Thyroid gland (tissue), 4 donors: Measurements from ENCODE around the gene WDR91. TPM values are rescaled to one million over a fixed set of nuclear protein-coding genes. Genes with fewer than 3 reads are reported as not detected.
A peak's percentile ranks its signal among the peaks of the same experiment; 100 is the strongest.

Source experiments
- DNase-seq, 2 donors: peaks; one replicate each; pipeline ENCODE4 v3.0.0-alpha.2; 2019
- H3K27ac ChIP-seq, 3 donors: fragments of 200-600 bp; sonication (generic); 1 replicate in 2 of 3; 2 replicates in 1 of 3; pipeline ENCODE4 v1.5.1; 2016 to 2019; ENCODE audit warnings: mild to moderate bottlenecking in 1 of 3, moderate library complexity in 1 of 3
- H3K27me3 ChIP-seq: fragments of 200-600 bp; sonication (generic); one replicate; pipeline ENCODE4 v1.5.1; 2019
- H3K36me3 ChIP-seq, 2 donors: fragments of 200-600 bp; sonication (generic); one replicate each; pipeline ENCODE4 v1.5.1; 2016 to 2019
- H3K4me1 ChIP-seq, 2 donors: fragments of 200-600 bp; sonication (generic); one replicate each; pipeline ENCODE4 v1.5.1; 2017 to 2019
- H3K4me3 ChIP-seq, 3 donors: fragments of 200-600 bp; sonication (generic); replicated peaks in 1 of 3; 1 replicate in 2 of 3; 2 replicates in 1 of 3; pipeline ENCODE4 v1.5.1; 2016; ENCODE audit warnings: mild to moderate bottlenecking in 1 of 3
- H3K9me3 ChIP-seq: fragments of 200-600 bp; sonication (generic); one replicate; pipeline ENCODE4 v1.5.1; 2017
- POLR2A ChIP-seq, 2 donors: fragments of 450-650 bp; IDR thresholded peaks; one replicate each; pipeline ENCODE4 v1.6.1; 2017; ENCODE audit warnings: antibody characterized with exemption in 2 of 2, mild to moderate bottlenecking in 2 of 2, moderate library complexity in 1 of 2
- WGBS, 2 donors: methylation state at CpG; one replicate each; pipeline ENCODE4 v1.1.5; 2017; 5-methylcytosine and 5-hydroxymethylcytosine counted together
- intact Hi-C: fragments of 100-400 bp; cut with DNase I; formaldehyde crosslinking; loops from one replicate; pipeline ENCODE4 v1.15.1; 2023
- total RNA-seq, 4 donors: library from RNA; depleted of rRNA; stranded (reverse); fragments of >200 nt; gene quantifications; one replicate each; pipeline ENCODE4 v1.2.3, GENCODE V29; 2016
- TF ChIP-seq, protein P1 (sequence below), 6 experiments: fragments of 200-600 bp in 3 of 6; fragments of 450-650 bp in 3 of 6; sonication (generic) in 3 of 6; IDR thresholded peaks; one replicate each; pipeline ENCODE4 v1.5.1; 2016 to 2019; ENCODE audit warnings: antibody characterized with exemption in 6 of 6, mild to moderate bottlenecking in 2 of 6, inconsistent platforms in 1 of 6, moderate library complexity in 1 of 6

WDR91 gene
- total RNA-seq, 4 donors from 2014 or later: 8.4 to 34.4 (median 9.1) TPM

DNA sequence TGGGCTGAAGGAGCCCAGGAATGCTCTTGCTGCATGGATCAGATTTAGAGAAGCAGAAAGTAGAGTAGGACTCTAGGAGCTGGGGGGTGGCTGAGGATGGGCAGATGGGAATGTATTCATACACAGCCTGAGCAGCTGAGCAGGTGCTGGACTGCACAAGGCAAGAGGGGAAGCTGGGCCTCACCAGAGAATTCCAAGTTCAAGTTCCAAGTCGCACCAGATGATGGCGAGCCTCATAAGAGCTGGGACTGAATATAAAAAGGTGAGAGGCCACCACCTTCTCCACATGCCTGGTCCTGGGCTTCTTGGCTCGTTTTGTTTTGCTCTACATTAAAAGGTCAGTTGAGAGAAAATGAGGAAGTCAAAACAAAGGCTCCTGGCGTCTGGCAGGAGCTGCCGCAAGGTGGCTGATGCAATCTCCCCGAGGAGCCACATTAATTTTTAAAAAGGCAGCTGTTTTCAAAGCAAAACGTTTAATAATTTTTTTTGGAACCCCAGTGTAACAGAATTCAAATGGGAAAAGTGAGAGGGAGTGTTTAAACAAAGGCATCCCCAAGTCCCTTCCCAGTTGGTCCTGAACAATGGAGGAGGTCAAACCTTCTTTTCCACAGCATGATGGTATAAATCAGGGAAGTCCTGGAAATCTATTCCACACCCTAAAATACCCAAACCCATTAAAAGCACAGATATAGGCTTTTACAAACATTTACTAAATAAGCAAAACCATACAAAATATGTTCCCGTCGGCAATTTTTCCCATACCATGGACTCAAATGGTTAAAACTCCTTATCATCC, 50.3 kb downstream of the WDR91 start:
- WGBS, 2 donors: 70 to 71% methylated on average over 9 of the region's 9 CpGs
- H3K4me1 ChIP-seq: peaks cover 0 to 48% of the 10 kb centered on the region in 2 donors

DNA sequence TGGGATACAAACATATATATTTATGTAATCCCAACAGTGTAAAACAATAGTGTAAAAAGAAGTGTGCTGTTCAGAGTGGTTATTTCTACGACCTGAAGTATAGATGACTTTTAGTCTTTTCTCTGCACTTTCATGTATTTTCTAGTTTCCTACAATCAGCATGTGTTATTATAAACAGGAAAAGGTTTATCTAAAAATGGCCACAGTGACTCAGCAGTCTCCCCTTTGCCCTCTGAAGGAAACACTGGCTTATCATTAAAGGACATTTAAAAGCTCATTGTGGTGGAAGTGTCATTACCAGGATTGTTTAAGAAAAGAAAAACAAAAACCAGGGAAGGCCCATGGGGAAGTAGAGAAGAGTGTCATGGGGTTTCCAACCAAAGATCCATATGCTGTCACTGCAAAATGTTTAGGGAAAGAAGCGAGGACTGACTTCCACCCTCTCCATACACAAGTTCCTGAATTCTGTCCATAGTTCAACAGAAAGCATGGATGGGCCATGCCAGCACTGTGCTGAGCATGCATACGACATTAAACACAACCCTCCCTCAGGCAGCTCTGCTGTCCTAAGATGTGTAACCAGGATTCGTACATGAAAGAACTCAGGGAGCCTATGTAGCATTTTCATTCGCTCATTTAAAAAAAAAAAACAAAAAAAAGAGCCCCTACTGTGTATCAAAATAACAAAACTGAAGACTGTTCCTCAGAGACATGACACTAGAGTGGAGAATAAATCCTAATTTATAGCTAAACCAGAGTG, 51.0 kb downstream of the WDR91 start:
- Histone ChIP-seq H3K9me3 (no peaks in the 10 kb centered on the region), H3K4me3 (no peak overlapping the region), H3K4me1 (peaks cover 0 to 41% of the 10 kb centered on the region in 2 donors), H3K36me3 (peaks cover 0 to 3% of the 10 kb centered on the region in 2 donors), H3K27ac (peak overlapping the region; percentile 6 to 58 (median 57)), H3K27me3 (no peaks in the 10 kb centered on the region)
- 66 to 72% methylated on average over 5 of the region's 5 CpGs for WGBS, 2 donors
- intact Hi-C loops: loop anchor here (10.0 kb wide), 1 partner anchor 505 kb away; no protein-coding TSS in a partner anchor
- no peak for DNase-seq
- TF ChIP-seq, protein P1, sequence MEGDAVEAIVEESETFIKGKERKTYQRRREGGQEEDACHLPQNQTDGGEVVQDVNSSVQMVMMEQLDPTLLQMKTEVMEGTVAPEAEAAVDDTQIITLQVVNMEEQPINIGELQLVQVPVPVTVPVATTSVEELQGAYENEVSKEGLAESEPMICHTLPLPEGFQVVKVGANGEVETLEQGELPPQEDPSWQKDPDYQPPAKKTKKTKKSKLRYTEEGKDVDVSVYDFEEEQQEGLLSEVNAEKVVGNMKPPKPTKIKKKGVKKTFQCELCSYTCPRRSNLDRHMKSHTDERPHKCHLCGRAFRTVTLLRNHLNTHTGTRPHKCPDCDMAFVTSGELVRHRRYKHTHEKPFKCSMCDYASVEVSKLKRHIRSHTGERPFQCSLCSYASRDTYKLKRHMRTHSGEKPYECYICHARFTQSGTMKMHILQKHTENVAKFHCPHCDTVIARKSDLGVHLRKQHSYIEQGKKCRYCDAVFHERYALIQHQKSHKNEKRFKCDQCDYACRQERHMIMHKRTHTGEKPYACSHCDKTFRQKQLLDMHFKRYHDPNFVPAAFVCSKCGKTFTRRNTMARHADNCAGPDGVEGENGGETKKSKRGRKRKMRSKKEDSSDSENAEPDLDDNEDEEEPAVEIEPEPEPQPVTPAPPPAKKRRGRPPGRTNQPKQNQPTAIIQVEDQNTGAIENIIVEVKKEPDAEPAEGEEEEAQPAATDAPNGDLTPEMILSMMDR (IDR thresholded peaks at IDR 0.05): no peak
- TF ChIP-seq POLR2A (IDR thresholded peaks at IDR 0.05): no peak

More for the DNA sequence above, 50.3 kb downstream of the WDR91 start:
- H3K27me3 ChIP-seq: no peaks in the 10 kb centered on the region
- H3K4me3 ChIP-seq: no peak overlapping the region
- no peaks in the 10 kb centered on the region for H3K9me3 ChIP-seq
- intact Hi-C loops: loop anchor here (10.0 kb wide), 1 partner anchor 506 kb away; no protein-coding TSS in a partner anchor
- H3K27ac ChIP-seq: peak overlapping the region; percentile 6 to 58 (median 43)
- peaks cover 3 to 10% of the 10 kb centered on the region in 2 donors for H3K36me3 ChIP-seq
- DNase-seq: no peak
- no peak for TF ChIP-seq POLR2A (IDR thresholded peaks at IDR 0.05)
- TF ChIP-seq, protein P1 (IDR thresholded peaks at IDR 0.05): no peak

DNA sequence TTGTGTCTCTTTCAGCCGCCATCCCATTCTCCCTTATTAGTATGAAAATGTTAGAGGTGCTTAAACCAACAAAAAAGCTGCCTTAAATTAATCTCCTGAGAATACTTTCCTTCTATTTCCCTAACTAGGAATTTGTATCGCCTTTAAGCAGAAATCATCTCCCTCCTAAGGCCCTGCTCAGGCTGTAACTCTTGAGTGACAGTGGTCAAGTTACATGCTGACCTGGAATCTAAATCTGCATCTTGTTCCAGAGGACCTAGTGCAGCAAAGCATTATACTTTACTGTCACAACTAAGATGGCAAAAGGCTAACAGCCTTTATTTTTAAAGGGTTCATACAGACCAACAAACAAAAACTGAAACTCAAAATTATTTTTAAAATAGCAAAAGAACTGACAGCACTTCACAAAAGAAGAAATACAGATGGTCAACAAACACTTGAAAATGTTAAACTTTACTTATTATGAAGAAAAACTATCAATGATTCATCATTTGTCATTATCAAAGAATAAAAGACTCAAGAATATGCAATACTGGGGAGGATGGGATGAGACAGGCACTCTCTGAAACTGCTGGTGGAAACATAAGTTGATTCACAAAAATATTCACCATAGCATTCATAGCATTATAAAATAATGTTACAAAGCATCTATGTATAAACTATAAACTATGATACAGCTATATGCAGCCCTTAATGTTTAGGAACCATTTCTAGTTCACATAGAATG, 51.8 kb downstream of the WDR91 start:
- Histone ChIP-seq H3K27me3 (no peaks in the 10 kb centered on the region), H3K4me1 (peaks cover 0 to 41% of the 10 kb centered on the region in 2 donors), H3K27ac (peak overlapping the region in 2 of 3 donors; percentile 57 to 58), H3K9me3 (no peaks in the 10 kb centered on the region), H3K4me3 (no peak overlapping the region), H3K36me3 (no peaks in the 10 kb centered on the region)
- no peak for TF ChIP-seq POLR2A (IDR thresholded peaks at IDR 0.05)
- TF ChIP-seq, protein P1 (IDR thresholded peaks at IDR 0.05): no peak
- WGBS, 2 donors: 90 to 91% methylated on average over 2 of the region's 2 CpGs
- no peak for DNase-seq
- intact Hi-C loops: loop anchor here (10.0 kb wide), 1 partner anchor 505 kb away; no protein-coding TSS in a partner anchor

DNA sequence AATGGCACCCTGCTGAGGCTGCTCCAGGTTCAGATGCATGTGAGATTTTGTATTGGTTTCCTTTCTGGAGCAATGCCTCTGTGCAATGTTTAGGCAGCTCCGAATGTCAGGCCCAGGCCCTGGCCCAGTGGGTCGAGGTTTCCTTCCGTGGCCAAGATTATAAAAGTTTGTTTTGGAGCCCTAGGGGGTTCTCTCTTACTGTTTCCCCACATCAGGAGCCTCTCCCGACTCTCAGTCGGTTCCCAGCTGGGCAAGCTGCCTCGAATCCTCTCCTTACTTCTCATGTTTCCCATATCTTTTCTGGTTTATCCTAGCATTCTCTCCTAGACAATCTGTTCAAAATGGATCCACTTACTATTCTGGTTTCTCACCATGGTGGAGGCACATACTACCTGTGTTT, 52.5 kb downstream of the WDR91 start:
- 66 to 86% methylated on average over 6 of the region's 6 CpGs for WGBS, 2 donors
- Histone ChIP-seq H3K36me3 (no peaks in the 10 kb centered on the region), H3K4me1 (peaks cover 0 to 41% of the 10 kb centered on the region in 2 donors), H3K27ac (peak overlapping the region in 2 of 3 donors; percentile 33 to 57), H3K9me3 (no peaks in the 10 kb centered on the region), H3K4me3 (no peak overlapping the region), H3K27me3 (no peaks in the 10 kb centered on the region)
- DNase-seq: no peak
- intact Hi-C loops: no loop called here
- TF ChIP-seq, protein P1 (IDR thresholded peaks at IDR 0.05): no peak
- TF ChIP-seq POLR2A (IDR thresholded peaks at IDR 0.05): no peak
